Left renal cortex interstitium (tissue), 4 donors: ENCODE data around the gene SPATA4. TPM values are rescaled to one million over a fixed set of nuclear protein-coding genes. Genes with fewer than 3 reads are reported as not detected.
"Not testable (repeated sequence)": the region's sequence is repeated elsewhere in the genome, so short reads cannot be mapped to it uniquely, and the experiment has no call there.

Experiments
- DNase-seq, 4 donors: peaks; one replicate each; pipeline ENCODE4 v3.0.0-alpha.2; 2013; ENCODE audit warnings: low read depth in 4 of 4, low spot score in 2 of 4, missing footprints in 1 of 4
- polyA plus RNA-seq, 4 donors: library from polyadenylated mRNA; unstranded; fragments of 120-200 nt; gene quantifications; one replicate each; pipeline ENCODE4 v1.2.1, GENCODE V29; 2013; ENCODE audit not compliant: insufficient read length in 4 of 4

SPATA4 gene
- polyA plus RNA-seq: 1 to 10 TPM; 1.5 to 2.3 (median 1.7) TPM

- peak; percentile 56 to 83 (median 80) for DNase-seq
Measured at GRCh38 chr4:176195184-176195978, at the start of gene SPATA4. Gene SPATA4, minus strand, starts transcription at chr4:176195585. Its CDS starts 23 bp downstream, at chr4:176195562.

DNA sequence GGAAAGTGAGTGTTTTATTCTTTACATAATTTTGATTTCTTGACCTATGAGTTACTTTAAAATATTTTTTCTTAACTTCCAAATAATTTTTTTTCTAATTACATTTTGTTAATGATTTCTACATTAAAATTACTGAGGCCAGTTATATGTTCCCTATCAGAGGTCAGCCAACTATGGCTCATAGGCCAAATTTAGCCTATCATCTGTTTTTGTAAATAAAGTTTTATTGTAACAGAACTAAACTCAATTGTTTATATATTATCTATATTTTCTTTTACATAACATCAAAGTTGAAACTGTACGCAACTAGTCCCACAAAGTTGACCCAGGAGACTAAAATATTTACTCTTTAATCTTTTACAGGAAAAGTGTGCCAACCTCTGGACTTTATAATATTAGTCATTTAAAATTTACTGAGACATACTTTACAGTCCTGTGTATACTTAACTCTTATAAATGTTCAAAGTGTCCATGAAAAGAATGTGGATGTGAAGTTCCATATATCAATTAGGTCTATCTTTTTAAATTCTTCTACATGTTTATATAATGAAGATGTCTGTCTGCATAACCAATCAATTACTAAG, 47.5 kb upstream of the SPATA4 start:
- no peak for DNase-seq

DNA sequence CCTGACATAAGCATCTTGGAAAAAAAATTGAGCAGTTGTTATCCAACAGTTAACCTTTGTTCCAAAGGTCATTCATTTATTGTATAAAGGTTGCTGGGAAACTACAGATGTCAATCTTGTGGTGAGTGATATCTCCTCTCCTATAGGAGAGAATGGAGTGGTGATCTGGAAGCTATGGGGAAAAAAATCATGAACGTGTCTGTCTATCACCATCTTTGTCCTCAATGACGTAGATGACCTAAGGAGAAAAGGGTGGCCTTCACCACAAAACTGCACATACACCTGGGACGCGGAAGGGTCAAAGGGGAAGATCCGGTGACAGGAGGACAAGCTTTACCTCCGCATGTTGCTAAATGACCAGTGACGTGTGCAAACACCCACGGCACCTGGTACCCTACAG, 46.3 kb upstream of the SPATA4 start:
- no peak for DNase-seq

- DNase-seq: no peak
Measured at GRCh38 chr4:176238826-176239225, 43.4 kb upstream of the SPATA4 start.

DNA sequence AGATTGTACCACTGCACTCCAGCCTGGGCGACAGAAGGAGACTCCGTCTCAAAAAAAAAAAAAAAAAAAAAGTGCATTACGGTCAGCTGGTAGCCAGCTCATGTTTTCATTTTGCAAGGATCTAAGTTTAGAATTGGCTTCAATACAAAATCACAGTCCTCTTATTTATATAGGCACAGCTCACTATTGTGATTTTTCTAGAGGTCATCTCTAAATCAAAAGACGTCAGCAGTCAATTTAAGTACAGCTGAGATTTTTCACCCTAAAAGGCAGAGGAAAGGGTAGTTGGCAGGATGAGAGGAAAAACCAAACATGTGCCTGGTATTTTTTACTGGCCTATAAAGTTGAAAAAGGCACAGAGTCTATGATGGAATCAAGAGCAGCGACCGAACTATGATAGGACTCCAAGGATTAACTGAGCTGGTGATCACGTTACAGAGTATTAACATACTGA, 42.8 kb upstream of the SPATA4 start:
- DNase-seq: peak; percentile 3 to 18 (median 8)

DNA sequence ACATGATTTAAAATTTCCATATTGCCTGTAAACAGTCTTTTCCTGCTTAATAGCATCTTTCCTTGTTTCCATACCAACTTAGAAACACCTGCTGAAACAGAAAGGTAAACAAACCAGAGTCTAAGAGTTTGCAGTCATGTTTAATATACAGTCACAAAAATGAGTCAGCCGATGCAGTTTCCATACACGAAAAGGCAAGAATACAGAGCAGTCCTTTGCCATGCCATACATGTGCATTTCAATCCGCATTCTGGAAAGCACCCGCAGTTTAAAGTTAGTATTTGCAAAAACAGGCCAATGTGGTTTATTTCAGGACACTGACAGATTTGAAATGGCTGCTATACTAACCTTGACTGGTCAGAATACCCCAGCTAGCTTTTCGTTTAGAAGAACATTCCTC, 41.6 kb upstream of the SPATA4 start:
- no peak for DNase-seq

DNA sequence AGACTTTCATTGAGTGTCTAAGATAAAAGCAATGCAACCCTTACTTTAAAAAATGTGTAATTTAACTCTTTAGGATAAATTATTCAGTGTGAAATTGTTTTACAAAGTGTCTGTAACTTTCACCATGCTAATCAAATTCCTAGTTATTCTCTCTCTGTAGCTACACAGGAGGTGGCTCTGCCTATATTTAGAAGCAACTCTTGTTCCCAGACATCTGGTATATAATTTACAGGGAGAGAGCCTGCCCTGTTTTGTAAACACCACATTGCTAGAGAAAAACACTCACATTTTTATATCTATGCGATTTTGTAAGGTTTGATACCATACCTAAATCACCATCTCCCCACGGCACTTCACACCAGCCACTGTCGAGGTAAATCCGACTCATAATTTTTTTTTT, 35.5 kb upstream of the SPATA4 start:
- DNase-seq: no peak

- DNase-seq: no peak
Measured at GRCh38 chr4:176229645-176230044, 34.3 kb upstream of the SPATA4 start.

DNA sequence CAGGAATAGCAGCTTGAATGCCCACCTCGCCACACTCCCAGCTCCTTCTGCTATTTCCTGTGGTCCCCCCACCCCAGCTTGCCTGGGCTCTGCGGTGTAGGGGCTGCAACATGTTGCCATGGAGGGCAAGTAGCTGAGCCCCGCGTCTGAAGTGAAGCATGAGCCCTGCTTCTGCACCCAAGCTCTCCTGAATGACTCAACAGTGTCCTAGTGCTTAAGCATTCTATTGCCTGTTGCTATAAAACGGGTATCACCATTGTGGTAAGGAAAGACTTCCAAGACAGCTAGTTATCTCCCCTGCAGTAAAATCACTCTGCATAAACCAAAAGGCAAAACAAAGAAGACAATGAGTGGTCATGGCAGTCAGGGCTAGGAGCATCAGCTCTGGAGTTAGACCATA, 31.4 kb upstream of the SPATA4 start:
- no peak for DNase-seq

- no peak for DNase-seq
Measured at GRCh38 chr4:176223561-176223960, 28.2 kb upstream of the SPATA4 start.

DNA sequence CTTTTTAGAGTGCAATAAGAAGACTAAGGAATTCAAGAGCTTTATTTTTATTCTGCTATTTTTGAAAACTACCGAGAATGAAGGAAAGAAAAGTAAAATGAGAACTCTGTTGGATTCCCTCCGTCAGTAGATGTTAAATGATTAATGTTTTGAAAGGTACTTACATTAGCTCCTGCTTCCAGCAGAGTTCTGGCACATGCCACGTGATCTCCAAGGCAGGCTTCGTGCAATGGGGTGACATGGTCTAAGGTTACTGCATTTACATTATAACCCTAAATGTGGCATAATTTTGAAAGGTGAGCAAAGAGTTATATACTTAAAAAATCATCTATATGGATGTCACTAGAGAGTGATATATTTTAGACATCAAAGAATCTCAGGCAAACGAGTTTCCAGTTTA, 26.8 kb upstream of the SPATA4 start:
- no peak for DNase-seq

DNA sequence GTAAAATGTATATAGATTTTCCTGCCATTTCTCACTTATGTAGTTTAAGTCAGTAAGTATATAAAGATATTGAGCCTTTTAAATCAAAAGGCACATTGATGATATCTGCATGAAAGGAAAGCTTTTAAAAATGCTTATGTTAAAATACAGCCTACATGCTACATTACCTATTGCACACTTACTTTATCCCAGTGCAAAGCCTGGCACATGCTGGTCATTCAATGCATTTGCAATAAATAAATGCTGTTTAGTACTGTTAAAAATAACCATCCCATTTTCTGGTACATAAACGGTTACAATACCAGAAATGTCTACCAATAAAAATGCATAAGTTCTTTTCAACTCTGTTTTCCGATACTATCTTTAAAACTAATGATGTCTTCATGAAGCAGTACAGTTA, 22.1 kb upstream of the SPATA4 start:
- DNase-seq: no peak

DNA sequence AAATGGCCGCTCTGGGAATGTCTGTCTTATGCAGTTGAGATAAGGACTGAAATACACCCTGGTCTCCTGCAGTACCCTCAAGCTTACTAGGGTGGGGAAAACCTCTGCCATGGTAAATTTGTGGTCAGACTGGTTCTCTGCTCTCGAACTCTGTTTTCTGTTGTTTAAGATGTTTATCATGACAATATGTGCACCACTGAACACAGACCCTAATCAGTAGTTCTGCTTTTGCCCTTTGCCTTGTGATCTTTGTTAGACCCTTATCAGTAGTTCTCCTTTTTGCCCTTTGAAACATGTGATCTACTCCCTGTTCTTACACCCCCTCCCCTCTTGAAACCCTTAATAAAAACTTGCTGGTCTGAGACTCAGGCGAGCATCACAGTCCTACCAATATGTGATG, 17.0 kb upstream of the SPATA4 start:
- not testable (repeated sequence) for DNase-seq

GRCh38 chr4:176210579-176211296, 15.4 kb upstream of the SPATA4 start:
- no peak for DNase-seq

DNA sequence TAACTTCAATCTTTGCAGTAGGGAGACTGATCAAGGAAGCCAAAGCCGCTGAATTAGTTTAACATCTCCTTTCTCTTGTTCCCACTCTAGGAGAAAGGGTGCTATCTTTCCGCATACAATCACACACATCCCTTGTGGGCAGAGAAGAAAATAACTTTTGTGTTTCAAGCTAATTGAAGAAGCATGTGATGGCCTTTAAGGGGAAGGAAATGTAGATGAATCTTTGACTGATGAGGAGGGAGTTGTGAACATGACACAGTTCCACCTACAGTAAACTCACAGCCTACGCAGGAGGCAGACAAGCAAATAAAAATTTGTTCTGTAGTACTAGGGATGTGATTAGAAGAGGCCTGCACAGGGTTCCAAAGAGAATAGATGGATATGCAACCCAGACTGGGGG, 14.7 kb upstream of the SPATA4 start:
- DNase-seq: no peak

GRCh38 chr4:176209535-176209934, 14.2 kb upstream of the SPATA4 start:
- no peak for DNase-seq

DNA sequence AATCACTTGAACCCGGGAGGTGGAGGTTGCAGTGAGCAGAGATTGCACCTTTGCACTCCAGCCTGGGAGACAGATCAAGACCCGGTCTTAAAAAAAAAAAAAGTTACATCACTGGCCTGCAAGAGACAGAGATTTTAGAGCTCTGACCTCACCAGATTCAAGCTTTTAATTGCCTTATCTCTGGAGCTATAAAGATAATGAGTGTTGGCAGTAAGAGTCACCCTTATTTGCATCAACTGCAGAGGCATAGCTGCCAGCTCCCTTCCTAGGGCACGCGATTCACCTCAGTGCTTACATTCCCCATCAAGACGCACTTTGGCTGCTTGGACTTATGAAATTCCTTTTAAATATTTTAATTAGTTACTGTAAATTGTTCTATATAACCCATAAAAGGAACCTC, 12.5 kb upstream of the SPATA4 start:
- no peak for DNase-seq

DNA sequence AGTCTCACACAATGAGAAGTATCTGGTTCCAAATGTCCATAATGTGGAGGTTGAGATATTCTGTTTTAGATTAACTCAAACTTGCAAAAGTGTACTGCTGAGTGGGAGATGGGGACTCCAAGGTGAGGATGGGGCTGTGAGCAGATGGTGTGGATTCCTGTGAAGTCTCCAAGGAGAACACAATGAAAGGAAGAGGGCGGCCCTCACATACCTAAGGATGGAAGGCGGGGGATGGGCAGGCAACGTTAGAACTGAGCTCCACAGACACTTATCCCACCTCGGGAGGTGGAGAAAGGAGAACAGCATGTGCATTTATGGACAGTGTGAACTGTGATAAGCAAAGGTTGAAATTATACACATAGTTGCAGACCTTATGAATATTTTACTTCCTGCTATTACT, 9.9 kb upstream of the SPATA4 start:
- DNase-seq: no peak

GRCh38 chr4:176198316-176198903, 3.0 kb upstream of the SPATA4 start:
- no peak for DNase-seq

DNA sequence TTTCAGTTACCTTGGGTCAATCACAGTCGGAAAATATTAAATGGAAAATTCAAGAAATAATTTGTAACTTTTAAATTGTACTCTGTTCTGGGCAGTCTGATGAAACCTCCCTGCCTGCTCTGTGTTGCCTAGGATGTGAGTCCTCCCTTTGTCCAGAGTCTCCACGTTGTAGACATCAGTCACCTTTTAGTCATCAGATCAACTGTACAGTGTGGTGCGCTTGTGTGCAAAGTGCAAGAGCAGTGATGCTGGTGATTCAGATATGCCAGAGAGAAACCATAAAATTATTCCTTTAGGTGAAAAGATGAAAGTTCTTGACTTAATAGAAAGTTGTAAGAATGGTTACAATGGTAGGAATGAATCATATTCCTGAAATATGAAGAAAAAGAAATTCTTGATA, 1.4 kb downstream of the SPATA4 start:
- no peak for DNase-seq

DNA sequence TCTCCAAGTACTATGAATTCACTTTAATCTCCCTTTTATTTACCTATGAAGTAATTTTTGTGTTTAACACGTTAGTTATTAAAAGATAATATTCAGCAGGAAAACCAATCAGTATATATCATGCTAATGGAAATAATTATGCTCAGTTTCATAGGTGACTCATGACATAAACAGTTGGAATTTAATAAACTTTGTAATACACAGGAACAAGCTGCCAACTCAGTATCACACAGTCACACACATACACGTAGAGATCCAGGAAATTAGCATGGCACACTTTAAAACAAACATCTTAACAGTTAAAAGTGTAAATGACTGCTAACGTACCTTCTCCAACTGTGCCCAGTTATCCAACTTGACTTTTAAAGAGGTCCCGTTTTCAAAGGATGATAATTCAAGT, 2.3 kb downstream of the SPATA4 start:
- DNase-seq: no peak
